HG03520 (cell line): ENCODE results near the gene PAM16.
A peak's percentile ranks its signal among the peaks of the same experiment; 100 is the strongest.
"Not testable (repeated sequence)": the region's sequence is repeated elsewhere in the genome, so short reads cannot be mapped to it uniquely, and the experiment has no call there.

Experiments
- ATAC-seq: cut with Tn5 transposase; IDR thresholded peaks from one replicate; pipeline ENCODE4 v1.9.1; 2021; ENCODE audit warnings: mild to moderate bottlenecking, moderate library complexity; ENCODE audit not compliant: unreplicated experiment

PAM16 gene

DNA sequence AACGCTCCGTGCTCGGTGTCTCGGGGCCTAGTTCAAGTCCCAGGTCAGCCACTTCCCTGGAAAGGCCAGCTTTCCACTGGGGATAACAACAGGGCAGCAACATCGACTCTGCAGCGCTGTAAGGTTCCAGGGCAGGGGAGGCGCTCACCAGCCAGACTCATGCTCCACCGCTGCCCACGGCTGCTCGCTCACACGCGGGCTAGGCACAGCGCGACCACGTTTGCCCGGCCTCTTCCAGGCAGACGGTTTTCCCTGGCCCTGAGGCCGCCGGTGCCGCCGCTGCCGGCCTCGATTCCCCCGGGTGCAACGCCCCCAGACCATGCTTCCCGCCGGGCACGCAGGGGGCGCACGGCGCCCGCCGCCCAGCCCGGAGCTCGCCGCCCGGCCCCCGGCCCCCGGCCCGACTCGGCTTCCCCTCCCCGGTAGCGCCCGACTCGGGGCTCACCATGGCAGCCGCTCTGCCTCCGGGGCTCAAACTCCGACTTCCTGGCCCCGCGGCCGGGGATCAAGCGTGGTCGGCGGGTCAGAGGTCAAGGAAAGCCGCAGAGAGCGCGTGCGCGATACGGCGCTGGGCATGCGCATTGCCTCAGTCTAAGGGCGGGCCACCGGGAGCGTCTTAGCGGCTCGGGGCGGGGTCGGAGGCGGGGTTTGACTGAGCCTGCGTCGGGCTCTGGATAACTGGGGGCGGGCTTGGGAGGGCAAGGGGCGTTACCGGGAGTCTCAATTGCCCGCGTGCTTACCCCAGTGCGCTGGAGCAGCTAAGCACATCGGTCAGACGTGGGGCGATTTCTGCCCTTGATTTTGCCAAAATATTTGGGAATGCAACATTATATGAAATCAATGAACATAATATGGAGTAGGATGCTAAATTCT lies at the start of gene PAM16:
Gene PAM16, minus strand, starts transcription at position 535 of the 873 bp plus-strand sequence. Its CDS starts 87 bp downstream, at position 448.
- peak; percentile 84 for ATAC-seq

DNA sequence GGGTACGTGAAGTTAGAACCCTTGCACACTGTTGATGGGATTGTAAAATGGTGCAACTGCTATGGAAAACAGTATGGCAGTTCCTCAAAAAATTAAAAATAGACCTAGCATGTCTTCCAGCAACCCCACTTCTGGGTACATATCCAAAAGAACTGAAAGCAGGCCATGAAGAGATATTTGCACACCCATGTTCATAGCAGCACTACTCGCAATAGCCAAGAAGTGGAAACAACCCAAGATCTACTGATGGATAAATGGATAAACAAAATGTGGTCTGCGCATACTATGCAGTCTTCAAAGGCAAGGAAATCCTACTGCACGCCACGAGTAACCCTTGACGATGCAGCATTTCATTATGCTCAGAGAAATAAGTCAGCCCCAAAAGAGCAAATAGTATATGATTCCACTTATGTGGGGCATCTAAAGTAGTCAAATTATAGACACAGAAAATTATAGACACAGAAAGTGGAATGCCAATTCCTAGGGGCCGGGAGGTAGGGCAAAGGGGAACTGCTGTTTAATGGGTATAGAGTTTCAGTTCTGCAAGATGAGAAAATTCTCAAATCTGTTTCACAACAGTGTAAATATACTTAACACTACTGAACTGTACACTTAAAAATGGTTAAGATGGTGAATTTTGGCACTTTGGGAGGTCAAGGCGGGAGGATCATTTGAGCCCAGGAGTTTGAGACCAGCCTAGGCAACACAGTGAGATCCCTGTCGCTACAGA lies 48.0 kb upstream of the PAM16 start:
- ATAC-seq, result no peak

DNA sequence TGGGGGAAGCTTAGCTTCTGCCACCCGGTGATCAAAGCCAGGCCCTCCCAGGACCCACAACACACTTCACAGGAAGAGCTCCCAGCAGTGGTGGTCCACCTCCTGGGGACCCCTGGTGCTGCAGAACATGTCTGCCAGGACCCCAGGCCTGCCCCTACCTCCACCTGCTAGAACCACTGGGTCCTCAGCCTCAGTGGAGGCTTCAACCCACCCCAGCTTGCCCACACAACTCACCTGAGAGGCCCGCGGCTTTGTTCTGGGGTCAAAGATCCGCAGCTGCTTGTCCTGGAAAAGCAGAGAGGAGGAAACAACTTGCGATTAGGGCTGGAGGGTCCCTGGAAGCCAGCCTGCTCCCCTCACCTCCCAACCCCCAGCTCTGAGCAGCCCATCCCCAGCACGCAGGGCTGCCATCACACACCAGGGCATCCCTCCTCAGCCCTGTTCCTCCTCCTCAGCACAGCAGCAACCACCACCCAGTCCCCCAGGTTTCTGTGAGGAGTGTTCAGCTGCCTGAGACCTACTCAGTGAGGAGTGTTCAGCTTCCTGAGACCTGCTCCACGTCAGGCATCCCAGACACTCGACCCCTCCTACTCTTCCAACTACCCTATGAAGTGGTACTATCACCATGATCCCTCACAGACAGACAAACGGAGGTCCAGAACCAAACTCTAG lies 44.1 kb upstream of the PAM16 start:
- no peak for ATAC-seq

DNA sequence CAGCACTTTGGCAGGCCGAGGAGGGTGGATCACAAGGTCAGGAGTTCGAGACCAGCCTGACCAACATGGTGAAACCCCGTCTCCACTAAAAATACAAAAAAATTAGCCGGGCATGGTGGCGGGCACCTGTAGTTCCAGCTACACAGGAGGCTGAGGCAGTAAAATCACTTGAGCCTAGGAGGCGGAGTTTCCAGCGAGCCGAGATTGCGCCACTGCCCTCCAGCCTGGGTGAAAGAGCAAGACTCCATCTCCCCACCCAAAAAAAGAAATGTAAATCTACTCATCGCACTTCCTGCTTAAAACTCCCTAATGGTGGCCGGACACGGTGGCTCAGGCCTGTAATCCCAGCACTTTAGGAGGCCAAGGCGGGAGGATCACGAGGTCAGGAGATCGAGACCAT lies 42.7 kb upstream of the PAM16 start:
- ATAC-seq, result not testable (repeated sequence)

DNA sequence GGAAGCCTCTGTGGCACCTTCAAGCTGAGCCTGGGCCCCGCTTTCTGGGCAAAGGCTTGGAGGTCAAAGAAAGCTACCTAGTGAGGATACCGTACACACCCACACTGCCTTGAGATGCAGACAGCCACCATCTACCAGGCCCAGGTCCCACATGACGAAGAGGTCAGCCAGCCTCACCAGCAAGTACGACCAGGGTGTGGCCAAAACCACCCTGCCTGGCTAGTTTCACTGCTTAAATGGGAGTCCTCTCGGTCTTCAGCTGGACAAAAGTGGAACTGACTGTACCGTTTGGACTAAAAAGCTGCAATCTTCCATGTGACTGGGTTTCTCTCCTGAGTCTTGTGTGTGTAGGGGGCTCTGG lies 42.1 kb upstream of the PAM16 start:
- ATAC-seq, result no peak

DNA sequence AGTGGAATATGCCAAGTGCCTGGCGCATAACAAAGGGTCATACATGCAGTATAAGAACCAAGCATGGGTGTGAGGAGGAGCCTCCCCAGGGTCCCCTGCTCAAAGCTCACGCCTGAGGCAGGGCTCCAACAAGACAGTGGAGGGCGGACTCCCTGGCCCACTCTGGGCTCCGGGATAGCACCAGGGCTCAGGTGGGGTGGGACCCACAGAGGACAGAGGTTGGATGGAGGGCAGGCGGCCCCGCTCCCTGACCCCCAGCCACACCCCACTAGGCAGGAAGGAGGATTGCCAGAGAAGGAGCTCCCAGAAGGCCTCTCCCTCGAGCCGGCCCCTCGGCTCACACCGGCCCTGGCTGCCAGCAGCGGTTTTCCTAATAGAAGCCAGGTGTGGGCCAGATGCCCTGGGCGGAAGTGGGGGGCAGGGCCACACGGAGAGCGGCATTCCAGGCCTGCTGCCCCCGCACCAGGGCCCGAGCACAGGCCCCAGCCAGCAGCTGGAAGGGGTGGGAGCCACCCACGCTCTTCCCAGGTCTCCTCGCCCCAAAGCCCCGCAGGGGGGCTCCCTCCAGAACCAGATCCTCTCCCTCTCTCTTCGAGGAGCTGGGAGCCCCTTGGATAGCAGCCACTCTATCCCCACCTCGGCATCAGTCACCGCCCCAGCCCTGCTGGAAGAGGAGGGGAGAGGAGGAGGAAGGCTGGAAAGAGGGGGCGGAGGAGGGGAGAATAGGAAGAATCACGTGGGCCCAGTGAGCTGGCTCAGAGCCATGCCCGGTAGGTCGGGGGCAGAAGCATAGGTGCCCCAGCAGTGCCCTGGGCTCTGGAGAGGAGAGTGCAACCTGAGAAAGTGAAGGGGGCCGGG lies 41.5 kb upstream of the PAM16 start:
- ATAC-seq, result no peak

DNA sequence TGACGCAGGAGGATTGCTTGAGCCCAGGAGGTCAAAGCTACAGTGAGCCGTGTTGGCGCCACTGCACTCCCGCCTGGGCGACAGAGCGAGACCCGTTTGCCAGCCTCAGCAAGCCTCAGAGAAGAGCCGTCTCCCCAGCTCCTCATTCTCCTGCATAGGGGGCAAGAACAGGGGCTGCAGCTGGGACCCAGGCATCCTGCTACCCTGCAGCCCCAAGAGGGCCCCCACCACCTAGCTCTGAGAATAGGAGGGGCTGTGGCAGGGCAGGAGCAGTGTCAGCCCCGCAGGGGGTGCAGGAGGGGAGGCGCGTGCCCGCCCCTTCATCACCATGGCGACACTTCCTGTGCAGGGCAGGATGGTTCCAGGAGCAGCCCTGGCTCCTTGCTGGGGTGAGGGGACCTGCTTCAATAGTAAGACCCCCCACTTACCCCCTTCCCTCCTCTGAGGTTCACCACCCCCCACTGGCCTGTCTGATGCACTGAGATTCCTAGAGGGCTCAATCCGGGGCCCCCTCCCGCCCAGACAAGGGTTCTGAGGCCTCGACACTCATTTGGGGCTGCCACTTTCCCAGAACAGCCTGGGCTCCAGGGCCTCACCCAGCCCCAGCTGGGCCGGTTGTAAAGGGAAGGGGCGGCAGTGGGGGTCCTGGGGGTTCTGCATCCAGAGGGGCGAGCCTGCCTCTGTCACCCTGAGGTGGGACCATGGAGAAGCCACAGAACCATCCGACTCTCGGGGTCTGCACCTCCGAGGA lies 40.7 kb upstream of the PAM16 start:
- no peak for ATAC-seq

DNA sequence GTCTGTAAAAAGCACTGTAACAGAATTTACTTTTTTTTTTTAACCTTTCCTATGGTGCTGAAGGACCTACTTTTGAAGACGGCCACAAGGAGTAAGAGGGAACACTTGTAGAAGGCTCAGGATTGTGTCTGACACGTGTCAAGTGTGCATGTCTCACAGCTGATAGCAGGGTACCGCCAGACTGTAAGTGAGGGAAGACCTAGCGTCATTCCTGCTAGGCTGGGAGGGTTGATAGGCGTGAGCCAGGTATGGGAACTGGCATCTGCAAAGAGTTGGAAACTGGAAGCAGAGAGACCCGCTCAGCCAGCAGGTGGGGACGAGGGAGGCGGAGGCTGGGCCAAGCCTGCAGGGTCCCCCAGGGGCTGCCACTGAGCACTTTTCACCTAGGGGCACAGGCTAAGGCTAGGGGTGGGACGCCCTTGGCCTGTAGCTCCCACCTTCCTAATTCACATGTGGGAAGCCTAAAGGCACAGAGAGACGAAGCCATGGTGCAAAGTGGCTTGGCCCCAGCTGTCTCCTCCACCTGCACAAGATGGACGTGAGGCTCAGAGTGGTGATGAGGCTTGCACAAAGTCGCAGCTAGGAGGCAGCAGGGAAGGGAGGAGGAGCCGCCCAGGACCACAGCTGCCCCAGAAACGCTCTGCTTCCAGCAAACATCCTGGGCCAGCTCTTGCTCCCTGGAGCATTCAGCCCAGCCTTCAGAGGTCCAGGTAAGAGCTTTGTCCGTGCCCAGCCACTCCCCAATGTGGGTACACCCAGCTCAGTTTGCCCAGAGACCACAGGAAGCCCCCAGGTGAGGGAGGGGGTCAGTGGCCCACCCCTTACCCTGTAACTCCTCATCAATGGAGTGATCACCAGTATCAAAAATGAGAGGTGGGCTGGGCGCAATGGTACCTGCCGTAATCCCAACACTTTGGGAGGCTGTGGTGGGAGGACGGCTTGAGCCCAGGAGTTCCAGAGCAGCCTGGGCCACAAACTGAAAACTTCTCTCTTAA lies 39.4 kb upstream of the PAM16 start:
- no peak for ATAC-seq

DNA sequence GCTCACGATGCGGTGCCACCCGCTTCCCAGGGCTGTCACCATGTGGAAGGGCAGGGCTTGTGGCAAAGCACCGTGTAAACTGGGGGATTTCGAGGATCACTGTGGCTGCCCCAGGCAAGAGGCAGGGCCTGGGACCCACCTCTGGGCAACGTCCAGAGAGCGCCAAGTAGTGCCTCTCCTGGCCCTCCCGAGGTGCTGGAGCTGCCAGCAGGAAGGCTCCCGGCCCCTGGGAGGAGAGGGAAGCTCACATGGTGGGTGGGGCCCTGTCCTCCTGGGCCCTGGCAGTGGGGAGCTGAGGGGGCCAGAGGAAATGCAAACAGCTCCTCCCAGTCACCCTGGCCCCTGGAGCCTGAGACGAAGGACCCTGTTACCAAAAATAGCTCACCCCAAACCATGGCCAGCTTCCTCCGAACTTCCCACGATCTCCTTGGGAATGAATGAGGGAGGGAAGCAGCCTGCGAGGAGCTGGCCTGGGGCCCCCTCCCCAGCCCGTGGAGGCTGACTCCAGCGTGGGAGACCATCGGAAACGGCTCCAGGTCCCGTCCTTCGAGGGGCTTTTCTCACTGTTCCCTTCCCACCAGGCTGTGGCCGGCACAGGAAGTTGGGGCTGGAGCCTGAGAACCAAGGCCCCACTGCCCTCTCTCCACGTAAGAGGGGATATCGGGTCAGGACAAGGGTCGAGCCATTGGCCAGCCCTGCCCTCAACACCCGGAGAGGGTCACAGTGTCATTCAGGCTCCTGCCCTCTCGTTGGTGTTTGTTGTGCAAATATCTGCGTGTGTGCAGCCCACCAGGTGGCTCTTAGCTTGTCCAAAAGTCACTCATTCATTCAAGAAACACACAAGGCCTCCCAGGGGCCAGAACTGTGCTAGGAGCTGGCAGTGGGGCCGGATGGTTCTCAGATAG lies 38.2 kb upstream of the PAM16 start:
- ATAC-seq, result no peak

DNA sequence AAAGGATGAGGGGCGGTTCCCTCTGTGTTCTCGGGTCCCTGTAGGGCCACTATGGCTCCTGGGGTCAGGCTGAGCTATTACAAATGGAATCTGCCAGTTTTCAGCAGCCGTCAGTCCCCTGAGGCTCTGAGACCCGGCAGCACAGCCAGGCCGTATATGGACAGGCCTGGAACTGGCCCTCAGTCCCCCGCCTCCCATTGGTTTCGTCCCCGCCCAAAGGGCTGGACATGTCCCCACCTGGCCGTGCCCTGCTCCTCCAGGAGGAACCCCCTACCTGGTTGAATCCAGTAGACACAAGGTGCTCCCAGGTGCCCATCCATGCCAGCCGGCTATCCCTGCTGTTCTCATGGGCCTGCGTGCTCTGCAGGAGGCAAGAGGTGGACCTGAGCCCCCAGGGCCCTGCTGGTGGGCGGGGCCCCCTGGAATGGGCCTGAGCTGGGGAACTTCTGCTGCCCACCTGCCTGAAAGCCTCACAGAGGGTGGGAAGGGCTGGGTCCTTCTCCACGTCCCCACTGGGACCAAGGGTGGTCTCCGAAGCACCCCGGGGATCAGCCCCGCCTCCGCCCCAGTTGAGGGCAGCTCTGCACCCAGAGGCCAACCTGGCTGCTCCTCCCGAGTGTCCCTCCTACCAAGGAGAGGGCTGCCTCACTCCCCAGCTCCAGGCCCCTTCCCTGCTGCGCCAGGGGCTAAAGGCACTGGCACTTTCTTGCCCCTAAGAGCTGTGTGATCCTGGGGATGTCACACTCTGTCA lies 37.3 kb upstream of the PAM16 start:
- ATAC-seq, result no peak

DNA sequence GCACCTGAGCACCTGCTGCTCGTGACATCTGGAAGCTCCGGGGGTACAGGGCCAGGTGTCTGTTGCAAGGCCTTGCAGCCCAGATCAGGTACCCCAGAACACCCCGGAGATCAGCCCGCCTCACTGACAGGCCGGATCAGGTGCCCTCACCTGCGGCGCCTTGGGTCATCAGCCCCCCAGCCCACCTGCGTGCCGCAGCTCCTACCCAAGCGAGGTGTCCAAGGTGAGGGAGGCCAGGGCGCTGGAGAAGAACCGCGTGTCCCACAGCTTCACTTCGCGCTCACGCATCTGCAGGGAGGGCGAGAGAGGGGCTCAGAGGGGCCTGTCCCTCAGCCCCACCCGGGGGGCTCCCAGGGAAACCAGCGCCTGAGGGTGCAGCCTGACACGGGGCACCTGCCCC lies 36.7 kb upstream of the PAM16 start:
- ATAC-seq, result no peak

DNA sequence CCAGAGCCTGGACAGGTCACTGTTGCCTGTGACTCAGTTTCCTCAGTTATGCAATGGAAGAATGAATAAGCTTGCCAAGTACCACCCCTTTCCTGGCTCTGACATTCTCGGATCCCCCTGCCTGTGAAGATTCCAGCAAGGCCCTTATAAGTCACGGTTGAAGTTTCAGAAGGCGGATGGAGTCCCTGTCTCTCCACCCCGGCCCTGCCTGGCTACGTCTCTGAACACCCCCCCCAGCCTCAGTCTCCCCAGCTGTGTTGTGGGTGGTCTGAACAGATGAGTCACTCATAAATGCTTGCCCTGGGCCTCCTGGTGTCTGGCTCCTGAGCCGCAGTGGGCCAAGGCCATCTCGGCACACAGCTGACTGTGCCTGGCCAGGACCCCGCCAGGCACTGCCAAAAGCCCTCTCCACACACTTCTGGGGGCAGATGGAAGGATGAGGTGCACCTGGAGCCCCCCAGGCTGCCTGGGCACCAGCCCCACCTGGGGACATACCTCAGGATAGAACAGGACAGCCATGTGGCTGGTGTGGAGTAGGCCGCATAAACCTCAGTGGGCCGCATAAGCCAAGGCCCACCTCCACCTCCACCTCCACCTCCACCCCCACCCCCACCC lies 35.9 kb upstream of the PAM16 start:
- no peak for ATAC-seq

DNA sequence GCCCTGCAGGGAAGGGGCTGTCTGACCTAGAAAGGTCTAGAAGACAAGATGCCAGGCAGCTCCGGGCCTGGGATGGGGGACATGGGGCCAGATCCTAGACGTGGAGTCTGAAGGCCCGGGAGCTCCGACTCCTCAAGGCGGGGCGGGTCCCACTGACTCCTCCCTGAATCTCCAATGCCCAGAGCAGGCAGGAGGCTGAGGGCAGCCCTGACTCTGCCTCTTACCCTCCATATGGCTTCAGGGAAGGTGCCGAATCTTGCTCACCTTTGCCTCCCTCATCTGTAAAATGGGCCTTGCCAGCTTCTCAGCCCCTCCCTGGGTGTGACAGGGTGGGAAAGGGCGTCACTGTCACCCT lies 35.3 kb upstream of the PAM16 start:
- ATAC-seq, result no peak

DNA sequence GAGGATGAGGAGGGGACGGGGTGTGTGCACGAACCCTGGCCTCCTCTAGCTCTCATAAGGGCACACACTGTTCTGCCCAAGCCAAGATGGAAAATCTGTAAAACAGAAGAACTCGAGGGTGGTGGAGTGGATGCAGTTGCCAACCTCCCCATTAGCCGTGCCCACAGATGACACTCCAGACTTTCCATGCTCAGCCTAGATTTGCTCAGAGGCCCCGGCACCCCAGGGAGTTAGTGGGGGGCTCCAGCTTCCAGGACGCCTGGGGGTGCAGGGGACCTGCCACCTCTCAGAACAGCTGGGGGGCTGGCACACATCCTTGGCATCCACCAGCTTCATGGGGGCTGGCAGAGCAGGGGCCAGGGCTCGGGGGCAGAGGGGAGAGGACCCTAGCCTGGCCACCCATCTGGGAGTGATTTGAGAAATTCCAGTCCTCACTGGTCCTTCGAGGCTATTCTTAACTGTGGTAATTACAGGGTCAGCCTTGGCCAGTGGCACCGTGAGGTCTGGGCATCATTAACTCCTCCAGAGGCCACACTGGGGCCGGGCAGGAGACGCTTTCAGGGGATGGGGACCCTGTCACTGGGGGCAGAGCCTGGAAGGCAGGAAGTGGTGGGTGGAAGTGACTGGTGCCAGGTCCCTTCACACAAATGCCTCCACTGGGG lies 34.8 kb upstream of the PAM16 start:
- no peak for ATAC-seq

DNA sequence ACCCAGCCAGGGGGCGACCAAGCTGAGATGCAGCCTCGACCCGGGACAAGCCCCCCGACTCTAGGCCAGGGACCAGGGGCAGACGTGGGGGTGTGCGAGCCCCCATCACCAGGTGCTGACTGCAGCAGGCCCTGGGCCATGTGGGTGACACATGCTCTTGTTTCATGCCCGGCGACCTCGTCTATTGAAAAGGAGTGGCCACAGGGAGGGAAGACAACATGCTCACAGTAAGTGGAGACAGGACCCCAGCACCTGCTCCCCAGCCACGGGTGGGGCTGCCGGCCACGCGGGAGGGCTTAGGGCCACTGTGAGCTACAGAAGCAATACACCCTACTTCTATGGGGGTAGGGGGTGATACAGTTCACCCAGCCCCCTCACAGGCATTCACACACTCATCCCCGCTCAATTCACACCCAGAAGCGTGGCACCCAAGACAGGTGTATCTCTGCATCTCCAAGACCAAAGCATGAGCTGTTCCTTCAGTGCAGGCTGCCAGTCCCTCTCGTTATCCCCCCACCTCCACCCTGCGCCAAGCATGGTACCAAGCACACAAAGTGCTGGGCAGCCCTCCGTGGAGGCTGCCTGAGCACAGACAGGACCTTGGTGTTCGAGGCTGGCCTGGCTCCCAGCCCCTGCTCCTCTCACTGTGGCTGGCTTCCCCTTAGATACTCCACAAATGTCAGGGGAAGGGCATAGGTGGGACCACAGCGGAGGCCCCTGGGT lies 34.1 kb upstream of the PAM16 start:
- no peak for ATAC-seq

DNA sequence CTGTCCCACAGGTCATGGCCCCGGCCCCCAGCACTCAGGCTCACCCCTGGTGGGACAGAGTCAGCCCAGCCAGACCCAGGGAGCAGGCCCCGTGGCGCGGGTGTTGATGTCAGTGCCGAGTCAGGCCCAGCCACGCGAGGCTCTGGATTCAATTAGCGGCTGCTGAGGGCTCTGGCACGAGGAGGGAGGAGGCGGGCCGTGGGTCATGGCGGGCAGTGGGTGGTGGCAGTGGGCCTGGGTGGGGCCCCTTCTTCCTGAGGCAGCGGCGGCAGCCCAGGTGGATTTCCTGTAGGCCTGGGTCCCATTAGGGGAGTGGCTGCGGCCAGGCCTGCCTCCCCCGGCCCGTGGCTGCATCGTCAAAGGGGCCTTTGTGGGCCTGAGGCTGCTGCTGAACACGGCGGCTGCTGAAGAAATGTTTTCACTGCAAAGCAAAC lies 33.4 kb upstream of the PAM16 start:
- ATAC-seq, result no peak
